ENCODE data around the gene PRKCH.

Gene PRKCH

DNA sequence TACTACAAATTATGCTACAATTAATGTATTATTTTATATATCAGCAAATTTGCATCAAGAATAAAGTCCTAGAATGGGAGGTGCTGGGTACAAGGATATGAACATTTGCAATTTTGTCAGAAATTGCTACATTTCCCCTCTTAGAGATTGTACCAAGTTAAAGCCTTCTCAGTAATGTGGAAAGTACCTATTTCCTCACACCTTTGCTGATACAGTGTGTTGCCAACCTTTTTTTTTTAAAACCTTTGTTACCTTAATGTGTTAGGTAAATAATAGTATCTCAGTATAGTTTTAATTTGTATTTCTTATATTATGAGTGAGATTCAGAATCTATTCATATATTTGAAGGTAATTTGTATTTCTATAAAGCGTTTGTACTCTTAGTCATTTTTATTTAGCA is 278.6 kb downstream of the PRKCH start:
- DNase-seq = no peak

All from stimulated activated CD4-positive, alpha-beta T cell treated with anti-CD3 and anti-CD28 coated beads, Interleukin-4, amount 100 ng/mL, for 1 hour (primary cell).